GOT3 (cell line): ENCODE results near the gene SLC52A3.

Experiments used
- DNase-seq: peaks from one replicate; lab custom pipeline; 2025; ENCODE audit warnings: mixed read lengths; lab: John Stamatoyannopoulos, UW

SLC52A3 gene

GRCh38 chr20:766906-767305, 1.4 kb downstream of the SLC52A3 start:
- no peak for DNase-seq

- DNase-seq, result no peak
These were observed 4.0 kb downstream of the SLC52A3 start for GRCh38 chr20:764255-764654.

- no peak for DNase-seq
These were observed 6.6 kb downstream of the SLC52A3 start for GRCh38 chr20:761418-762381.

GRCh38 chr20:760751-761417, 7.4 kb downstream of the SLC52A3 start:
- no peak for DNase-seq

GRCh38 chr20:757506-757905, 10.8 kb downstream of the SLC52A3 start:
- DNase-seq, result no peak

- DNase-seq, result no peak
These were observed 12.4 kb downstream of the SLC52A3 start for GRCh38 chr20:755941-756340.

- DNase-seq, result no peak
These were observed 13.4 kb downstream of the SLC52A3 start for GRCh38 chr20:754904-755303.

- DNase-seq, result no peak
These were observed 14.2 kb downstream of the SLC52A3 start for GRCh38 chr20:753897-754635.

GRCh38 chr20:753136-753535, 15.2 kb downstream of the SLC52A3 start:
- DNase-seq, result no peak

GRCh38 chr20:752291-752690, 16.0 kb downstream of the SLC52A3 start:
- no peak for DNase-seq

- DNase-seq, result no peak
These were observed 16.5 kb downstream of the SLC52A3 start for GRCh38 chr20:751761-752160.

GRCh38 chr20:750801-751200, 17.5 kb downstream of the SLC52A3 start:
- no peak for DNase-seq

GRCh38 chr20:745683-746301, 22.5 kb downstream of the SLC52A3 start:
- no peak for DNase-seq

- no peak for DNase-seq
These were observed 26.1 kb downstream of the SLC52A3 start for GRCh38 chr20:742156-742555.

GRCh38 chr20:741620-742019, 26.7 kb downstream of the SLC52A3 start:
- no peak for DNase-seq

GRCh38 chr20:740162-740561, 28.1 kb downstream of the SLC52A3 start:
- DNase-seq, result no peak

- no peak for DNase-seq
These were observed 28.6 kb downstream of the SLC52A3 start for GRCh38 chr20:739736-740135.

- no peak for DNase-seq
These were observed 34.4 kb downstream of the SLC52A3 start for GRCh38 chr20:733861-734260.

GRCh38 chr20:732727-733126, 35.6 kb downstream of the SLC52A3 start:
- DNase-seq, result no peak

GRCh38 chr20:731891-732560, 36.3 kb downstream of the SLC52A3 start:
- no peak for DNase-seq

GRCh38 chr20:730005-730404, 38.3 kb downstream of the SLC52A3 start:
- DNase-seq, result no peak
